A673 (cell line): ENCODE results near the gene NCKAP5. TPM values are rescaled to one million over a fixed set of nuclear protein-coding genes. Genes with fewer than 3 reads are reported as not detected.

Source experiments
- BruUV-seq: library from RNA; stranded (reverse); fragments of 400-500 nt; replicated peaks from 2 replicates; lab custom pipeline; 2021; lab: Mats Ljungman, UMichigan
- CTCF ChIA-PET: fragments of 300-600 bp; sonication (Branson Sonifier 250); formaldehyde crosslinking; loops from one replicate; lab custom pipeline; 2022; ENCODE audit warnings: antibody characterized with exemption; lab: Charles Lee
- POLR2A ChIA-PET: fragments of 300-600 bp; sonication (Branson Sonifier 250); formaldehyde crosslinking; loops from one replicate; lab custom pipeline; 2022; ENCODE audit warnings: antibody characterized with exemption; ENCODE audit not compliant: low non-redundant PET; lab: Charles Lee
- DNase-seq: peaks from one replicate; pipeline ENCODE4 v3.0.0-alpha.2; 2015; ENCODE audit warnings: low spot score
- H3K27ac ChIP-seq: fragments of 200-600 bp; sonication (generic); 2 replicates; pipeline ENCODE4 v1.5.1; 2016; ENCODE audit warnings: mixed run types, low read depth, mild to moderate bottlenecking, mixed read lengths, antibody characterized with exemption, low read length; ENCODE audit not compliant: poor library complexity, severe bottlenecking
- H3K27me3 ChIP-seq: fragments of 200-600 bp; sonication (generic); replicated peaks from 2 replicates; pipeline ENCODE4 v1.6.1; 2017; ENCODE audit warnings: mixed run types, low read depth, mild to moderate bottlenecking, mixed read lengths, antibody characterized with exemption, low read length; ENCODE audit not compliant: insufficient read depth, poor library complexity
- H3K36me3 ChIP-seq: fragments of 200-600 bp; sonication (generic); 2 replicates; pipeline ENCODE4 v1.6.1; 2016; ENCODE audit warnings: mixed run types, mild to moderate bottlenecking, mixed read lengths, antibody characterized with exemption, low read length; ENCODE audit not compliant: insufficient read depth, poor library complexity, severe bottlenecking
- H3K4me1 ChIP-seq: fragments of 200-600 bp; sonication (generic); 2 replicates; pipeline ENCODE4 v1.6.1; 2017; ENCODE audit warnings: mixed run types, mild to moderate bottlenecking, mixed read lengths, antibody characterized with exemption, low read length; ENCODE audit not compliant: insufficient read depth, poor library complexity, severe bottlenecking
- H3K4me3 ChIP-seq: fragments of 200-600 bp; sonication (generic); 2 replicates; pipeline ENCODE4 v1.5.1; 2016; ENCODE audit warnings: low read depth, mixed run types, mild to moderate bottlenecking, mixed read lengths, low read length; ENCODE audit not compliant: poor library complexity, severe bottlenecking
- H3K9me3 ChIP-seq: fragments of 200-600 bp; sonication (generic); 2 replicates; pipeline ENCODE4 v1.6.1; 2016; ENCODE audit warnings: mixed run types, low read depth, mild to moderate bottlenecking, mixed read lengths, antibody characterized with exemption, low read length; ENCODE audit not compliant: poor library complexity, severe bottlenecking
- CTCF ChIP-seq: fragments of 300-800, 200-600 bp; sonication (generic); conservative IDR thresholded peaks from 2 replicates; pipeline ENCODE4 v1.5.1; 2017; ENCODE audit warnings: low read depth, mild to moderate bottlenecking, antibody characterized with exemption, low read length, moderate library complexity, mixed read lengths
- EZH2 ChIP-seq: fragments of 200-600 bp; sonication (generic); IDR thresholded peaks from 2 replicates; pipeline ENCODE4 v1.6.1; 2017; ENCODE audit warnings: borderline replicate concordance, low read depth, mild to moderate bottlenecking, mixed read lengths, antibody characterized with exemption, low read length; ENCODE audit not compliant: poor library complexity, severe bottlenecking
- intact Hi-C: fragments of 100-400 bp; cut with micrococcal nuclease; formaldehyde crosslinking; loops from one replicate; pipeline ENCODE4 v1.10.0; 2022; ENCODE audit not compliant: unreplicated experiment
- total RNA-seq: library from RNA; stranded (reverse); gene quantifications from 2 replicates; pipeline ENCODE4 v1.2.3, GENCODE V29; 2021

The NCKAP5 gene
- total RNA-seq, 1 experiment from 2014 or later = 26.6 TPM

GRCh38 chr2:132999421-132999820 is 568.8 kb downstream of the NCKAP5 start:
- BruUV-seq = no TSS peak
- no peak overlapping the region for H3K27ac ChIP-seq
- DNase-seq = no peak
- H3K9me3 ChIP-seq = no peaks in the 10 kb centered on the region
- H3K4me1 ChIP-seq = no peaks in the 10 kb centered on the region
- no peak overlapping the region for H3K4me3 ChIP-seq
- no peaks in the 10 kb centered on the region for H3K27me3 ChIP-seq
- ChIA-PET POLR2A (no interaction called here), CTCF (no interaction called here)
- no peaks in the 10 kb centered on the region for H3K36me3 ChIP-seq
- intact Hi-C loops = no loop called here
- TF ChIP-seq EZH2 = no peak
- no peak for TF ChIP-seq CTCF

GRCh38 chr2:132998221-132998620 is 570.0 kb downstream of the NCKAP5 start:
- DNase-seq = no peak
- H3K36me3 ChIP-seq = no peaks in the 10 kb centered on the region
- no peak for TF ChIP-seq EZH2
- ChIA-PET CTCF (no interaction called here), POLR2A (no interaction called here)
- no peak overlapping the region for H3K27ac ChIP-seq
- no peaks in the 10 kb centered on the region for H3K9me3 ChIP-seq
- BruUV-seq = no TSS peak
- H3K27me3 ChIP-seq = no peaks in the 10 kb centered on the region
- no peaks in the 10 kb centered on the region for H3K4me1 ChIP-seq
- no peak overlapping the region for H3K4me3 ChIP-seq
- intact Hi-C loops = no loop called here

- ChIA-PET CTCF (no interaction called here), POLR2A (no interaction called here)
- no peak overlapping the region for H3K27ac ChIP-seq
- no peaks in the 10 kb centered on the region for H3K4me1 ChIP-seq
- intact Hi-C loops = no loop called here
- BruUV-seq = no TSS peak
- no peaks in the 10 kb centered on the region for H3K9me3 ChIP-seq
- no peak overlapping the region for H3K4me3 ChIP-seq
- no peak for DNase-seq
- no peak for TF ChIP-seq EZH2
- no peak for TF ChIP-seq CTCF
- no peaks in the 10 kb centered on the region for H3K36me3 ChIP-seq
- no peaks in the 10 kb centered on the region for H3K27me3 ChIP-seq
Measured at GRCh38 chr2:132991471-132992045, 576.7 kb downstream of the NCKAP5 start.

GRCh38 chr2:132984731-132985130 is 583.5 kb downstream of the NCKAP5 start:
- ChIA-PET POLR2A (no interaction called here), CTCF (no interaction called here)
- intact Hi-C loops = no loop called here
- Histone ChIP-seq H3K36me3 (no peaks in the 10 kb centered on the region), H3K9me3 (no peaks in the 10 kb centered on the region), H3K4me1 (peaks cover under 1% of the 10 kb centered on the region), H3K4me3 (no peak overlapping the region), H3K27ac (no peak overlapping the region), H3K27me3 (no peaks in the 10 kb centered on the region)
- no peak for DNase-seq
- no TSS peak for BruUV-seq
- TF ChIP-seq EZH2 (no peak), CTCF (no peak)
